GM19238 (cell line): Measurements from ENCODE around the gene MBP.
"Not testable (repeated sequence)": the region's sequence is repeated elsewhere in the genome, so short reads cannot be mapped to it uniquely, and the experiment has no call there.

ENCODE experiments used
- DNase-seq: peaks from one replicate; pipeline ENCODE4 v3.0.0; 2011; ENCODE audit warnings: low spot score; ENCODE audit not compliant: insufficient read length

The MBP gene

GRCh38 chr18:77025831-77026363 is 106.7 kb downstream of the MBP start:
- DNase-seq = no peak

- DNase-seq = no peak
Measured at GRCh38 chr18:77025123-77025522, 107.5 kb downstream of the MBP start.

GRCh38 chr18:77024476-77024875 is 108.1 kb downstream of the MBP start:
- DNase-seq = no peak

- no peak for DNase-seq
Measured at GRCh38 chr18:77023102-77023782, 109.3 kb downstream of the MBP start.

- no peak for DNase-seq
Measured at GRCh38 chr18:77022556-77022955, 110.0 kb downstream of the MBP start.

- DNase-seq = no peak
Measured at GRCh38 chr18:77022116-77022515, 110.5 kb downstream of the MBP start.

GRCh38 chr18:77021478-77021877 is 111.1 kb downstream of the MBP start:
- DNase-seq = not testable (repeated sequence)

- DNase-seq = no peak
Measured at GRCh38 chr18:77021075-77021474, 111.5 kb downstream of the MBP start.

- no peak for DNase-seq
Measured at GRCh38 chr18:77020561-77020960, 112.0 kb downstream of the MBP start.

GRCh38 chr18:77019641-77020040 is 112.9 kb downstream of the MBP start:
- no peak for DNase-seq

GRCh38 chr18:77018650-77019049 is 113.9 kb downstream of the MBP start:
- DNase-seq = not testable (repeated sequence)

- no peak for DNase-seq
Measured at GRCh38 chr18:77017355-77017754, 115.2 kb downstream of the MBP start.

GRCh38 chr18:77016936-77017335 is 115.6 kb downstream of the MBP start:
- no peak for DNase-seq

- no peak for DNase-seq
Measured at GRCh38 chr18:77015771-77016710, 116.5 kb downstream of the MBP start.

GRCh38 chr18:77015169-77015568 is 117.4 kb downstream of the MBP start:
- DNase-seq = no peak

- DNase-seq = no peak
Measured at GRCh38 chr18:77014538-77014937, 118.0 kb downstream of the MBP start.

GRCh38 chr18:77013811-77014521 is 118.6 kb downstream of the MBP start:
- no peak for DNase-seq

GRCh38 chr18:77012806-77013541 is 119.6 kb downstream of the MBP start:
- DNase-seq = no peak

- DNase-seq = no peak
Measured at GRCh38 chr18:77012120-77012519, 120.5 kb downstream of the MBP start.

- no peak for DNase-seq
Measured at GRCh38 chr18:77009675-77010074, 122.9 kb downstream of the MBP start.
